Endothelial cell of hepatic sinusoid (primary cell): ENCODE data around the gene SGF29.
"Not testable (repeated sequence)": the region's sequence is repeated elsewhere in the genome, so short reads cannot be mapped to it uniquely, and the experiment has no call there.

ENCODE experiments used
- in situ Hi-C: cut with HindIII; loops from 2 replicates; pipeline ENCODE4 v1.10.0; 2017; ENCODE audit warnings: low sequenced_read_pairs

The SGF29 gene

DNA sequence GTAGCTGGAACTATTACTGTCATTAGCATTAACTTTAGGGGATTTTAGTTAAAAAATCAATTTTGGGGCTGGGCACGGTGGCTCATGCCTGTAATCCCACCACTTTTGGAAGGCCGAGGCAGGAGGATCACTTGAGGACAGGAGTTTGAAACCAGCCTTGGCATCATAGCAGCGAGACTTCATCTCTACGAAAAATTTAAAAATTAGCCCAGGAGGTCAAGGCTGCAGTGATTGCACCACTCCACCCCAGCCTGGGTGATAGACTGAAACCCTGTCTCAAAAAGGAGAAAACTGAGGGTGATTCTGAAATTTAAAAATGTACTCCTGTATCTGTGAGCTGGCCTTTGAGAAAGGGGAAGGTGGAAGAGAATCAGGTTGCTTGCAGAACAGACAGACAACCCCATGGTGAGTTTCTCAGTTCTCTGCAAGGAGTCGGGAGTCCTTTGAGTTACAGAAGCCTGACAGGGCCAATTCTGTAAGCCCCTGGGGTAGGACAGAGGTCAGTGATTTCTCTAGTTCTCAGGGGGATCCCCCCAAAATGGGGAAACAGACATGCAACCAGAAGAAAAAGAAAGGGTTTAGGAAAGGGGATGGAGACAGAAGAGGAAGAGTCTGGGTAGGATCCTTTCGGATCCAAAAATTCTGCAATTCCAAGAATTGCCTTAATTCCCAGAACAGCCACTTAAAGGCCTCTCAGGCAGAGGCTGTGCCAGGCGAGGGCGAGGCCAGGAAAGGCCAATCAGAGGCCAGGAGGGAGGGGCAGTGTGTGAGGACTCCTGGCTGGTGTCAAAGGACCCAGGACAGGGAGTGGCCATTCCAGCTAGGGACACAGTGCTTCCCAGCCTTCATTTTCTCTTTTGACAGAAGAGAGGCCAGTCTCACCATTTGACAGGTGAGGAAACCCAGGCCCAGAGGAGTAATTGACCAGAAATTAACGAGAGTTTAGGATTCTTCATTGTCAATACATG, 21.7 kb upstream of the SGF29 start:
- in situ Hi-C loops, result no loop called here

DNA sequence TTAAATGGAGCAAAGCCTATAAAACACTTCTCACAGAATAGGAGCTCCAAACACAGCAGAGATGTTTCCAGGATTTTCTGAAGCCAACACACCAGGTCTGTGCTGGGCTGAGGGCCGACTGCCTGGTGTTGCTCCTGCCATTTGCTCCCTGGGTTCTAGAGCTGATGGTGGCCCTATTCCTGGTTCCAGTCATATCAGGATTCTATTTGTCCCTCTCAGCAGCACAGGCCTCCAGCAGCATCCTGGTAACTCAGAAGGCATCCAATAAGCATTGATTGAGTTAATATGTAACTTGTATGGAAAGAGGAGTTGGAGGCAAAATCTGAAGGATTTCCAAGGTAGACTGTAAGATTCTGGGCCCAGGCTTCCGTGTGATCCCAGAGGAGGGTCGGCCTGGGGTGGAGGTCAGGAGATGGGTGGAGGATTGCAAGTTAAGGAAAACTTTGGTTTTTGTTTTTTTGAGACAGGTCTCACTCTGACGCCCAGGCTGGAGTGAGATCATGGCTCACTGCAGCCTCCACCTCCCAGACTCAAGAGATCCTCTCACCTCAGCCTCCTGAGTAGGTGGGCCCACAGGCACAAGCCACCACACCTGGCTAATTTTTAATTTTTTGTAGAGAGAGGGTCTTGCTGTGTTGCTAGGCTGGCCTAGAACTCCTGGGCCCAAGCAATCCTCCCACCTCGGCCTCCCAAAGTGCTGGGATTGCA, 20.6 kb upstream of the SGF29 start:
- in situ Hi-C loops, result no loop called here

DNA sequence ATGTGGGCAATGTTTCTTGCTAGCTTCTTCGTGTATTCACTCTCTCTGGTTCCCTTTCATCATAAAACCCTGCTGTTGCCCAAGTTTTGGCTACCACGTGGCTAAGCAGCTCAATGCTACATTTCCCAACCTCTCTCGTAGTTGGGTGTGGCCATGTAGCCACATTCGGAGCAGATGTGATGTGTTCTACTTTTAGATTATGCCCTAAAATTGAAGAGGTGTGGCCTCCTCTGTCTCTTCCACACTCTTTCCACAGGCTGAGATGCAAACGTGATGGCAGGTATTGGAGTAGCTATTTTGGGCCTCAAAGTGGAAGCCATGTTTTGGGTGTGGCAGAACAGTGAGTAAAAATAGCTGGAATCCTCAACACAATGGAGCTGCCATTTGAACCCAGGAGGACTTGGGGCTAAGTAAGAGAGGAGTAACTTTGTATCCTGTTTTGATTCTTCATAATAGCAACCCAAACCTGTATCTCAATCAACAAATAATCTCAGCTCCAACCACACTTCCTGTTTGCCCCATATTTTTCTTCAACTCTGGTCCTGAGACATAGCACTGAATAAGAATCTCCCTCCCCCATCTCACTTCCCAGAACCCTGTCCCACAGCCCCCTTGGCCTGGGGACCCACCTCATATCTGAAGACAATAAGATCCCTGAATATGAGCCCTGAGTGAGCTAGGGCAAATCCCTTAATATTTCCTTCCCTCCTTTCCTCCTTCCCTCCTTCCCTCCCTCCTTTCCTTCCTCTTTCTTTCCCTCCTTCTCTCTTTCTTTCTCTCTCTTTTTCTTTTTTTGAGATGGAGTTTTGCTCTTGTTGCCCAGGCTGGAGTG, 19.0 kb upstream of the SGF29 start:
- in situ Hi-C loops, result no loop called here

DNA sequence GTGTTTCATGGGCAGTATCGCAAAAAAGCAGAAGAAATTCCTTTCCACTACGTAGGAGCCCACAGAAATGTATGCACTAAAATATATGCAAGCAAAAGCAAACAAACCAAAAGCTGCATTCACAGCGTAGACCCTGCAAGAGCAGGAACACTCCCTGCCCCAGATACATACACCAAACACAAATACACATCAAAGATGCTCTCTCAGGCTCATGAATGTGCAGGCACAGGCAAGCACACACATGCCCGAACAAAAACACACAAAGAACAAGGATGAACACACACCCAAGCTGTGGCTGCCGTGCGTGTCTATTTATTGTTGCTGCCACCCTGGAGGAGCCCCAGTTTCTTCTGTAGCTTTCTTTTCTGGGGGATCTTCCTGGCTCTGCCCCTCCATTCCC, 16.6 kb upstream of the SGF29 start:
- in situ Hi-C loops, result no loop called here

DNA sequence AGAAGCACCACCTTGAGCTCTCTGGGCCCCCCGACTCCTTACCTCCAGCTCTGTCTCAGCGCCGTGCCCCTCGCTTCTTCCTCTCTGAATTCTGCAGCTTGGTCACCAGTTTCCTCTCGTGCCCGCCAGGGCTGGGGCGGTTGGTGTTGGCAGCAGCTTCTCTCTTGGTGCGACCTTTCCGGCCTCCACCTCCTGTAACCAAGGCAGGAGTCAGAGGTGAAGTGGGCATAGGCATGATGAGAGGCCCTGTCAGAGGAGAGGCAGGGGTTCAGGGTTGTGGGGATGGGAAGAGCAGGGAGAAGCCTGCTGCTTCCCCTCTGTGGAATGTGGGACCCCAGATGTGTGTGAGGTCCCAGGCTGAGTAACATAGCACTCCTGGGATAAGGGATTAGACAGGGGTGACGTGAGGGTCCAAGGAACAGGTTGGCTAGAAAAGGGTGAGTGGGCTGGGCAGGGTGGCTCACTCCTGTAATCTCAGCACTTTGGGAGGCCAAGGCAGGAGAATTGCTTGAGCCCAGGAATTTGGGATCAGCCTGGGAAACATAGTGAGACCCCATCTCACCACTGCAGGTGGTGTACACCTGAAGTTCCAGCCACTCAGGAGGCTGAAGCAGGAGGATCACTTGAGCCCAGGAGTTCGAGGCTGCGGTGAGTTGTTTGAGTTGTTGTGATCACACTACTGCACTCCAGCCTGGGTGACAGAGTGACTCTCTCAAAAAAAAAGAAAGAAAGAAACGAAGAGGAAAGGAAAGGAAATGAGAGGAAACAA, 15.6 kb upstream of the SGF29 start:
- in situ Hi-C loops, result no loop called here

DNA sequence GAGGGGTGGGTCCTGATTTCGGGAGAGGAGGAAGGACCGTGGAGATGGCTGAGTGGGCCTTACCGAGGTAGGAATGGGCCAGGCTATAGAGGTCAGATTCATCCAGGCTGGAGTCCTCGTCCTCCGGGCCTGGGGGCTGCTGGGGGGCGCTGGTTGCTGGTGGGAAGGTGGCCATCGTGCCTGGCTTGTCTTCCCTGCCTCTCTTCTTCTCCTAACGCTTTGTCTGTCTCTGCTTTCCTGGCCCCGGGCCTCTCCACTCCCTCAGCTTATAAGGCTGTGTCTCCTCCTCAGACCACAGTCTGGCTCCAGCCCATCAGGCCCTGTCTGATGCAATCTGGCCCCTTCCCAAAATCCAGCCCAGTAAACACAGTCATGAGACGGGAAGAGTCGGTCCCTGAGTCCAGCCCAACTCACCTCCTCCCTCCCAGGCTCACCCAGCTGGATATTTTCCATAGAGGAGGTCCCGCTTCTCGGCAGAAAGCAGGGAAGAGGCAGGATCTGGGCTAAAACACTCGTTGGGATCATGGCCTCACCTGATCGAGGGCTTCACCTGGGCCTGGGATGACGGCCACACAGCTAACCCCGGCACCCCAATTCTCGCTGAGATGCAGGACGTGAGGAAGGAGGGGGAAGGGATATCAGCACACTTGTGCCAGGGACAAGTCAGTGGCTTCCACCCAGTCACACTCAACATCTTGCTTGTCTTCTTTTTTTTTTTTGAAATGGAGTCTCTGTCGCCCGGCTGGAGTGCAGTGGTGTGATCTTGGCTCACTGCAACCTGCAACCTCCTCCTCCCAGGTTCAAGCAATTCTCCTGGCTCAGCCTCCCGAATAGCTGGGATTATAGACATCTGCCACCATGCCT, 14.8 kb upstream of the SGF29 start, which contains the start of gene NUPR1:
Gene NUPR1, minus strand, starts transcription at position 242 of the 864 bp plus-strand sequence. Its CDS starts 67 bp downstream, at position 175.
- in situ Hi-C loops, result no loop called here

DNA sequence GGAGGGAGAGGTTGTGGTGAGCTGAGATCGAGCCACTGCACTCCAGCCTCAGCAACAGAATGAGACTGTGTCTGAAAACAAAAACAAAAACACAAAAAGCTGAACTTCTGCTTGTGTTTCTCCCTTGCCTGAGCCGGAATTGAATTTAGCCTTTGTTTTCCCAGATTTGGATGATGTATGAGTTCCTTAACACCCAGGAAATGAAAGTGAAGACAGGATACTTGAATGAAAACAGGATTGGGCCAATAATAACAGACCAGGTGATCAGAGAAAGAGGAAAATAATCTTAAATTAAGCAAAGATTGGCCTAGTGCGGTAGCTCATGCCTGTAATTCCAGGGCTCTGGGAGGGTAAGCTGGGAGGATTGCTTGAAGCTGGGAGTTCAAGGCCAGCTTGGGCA, 13.4 kb upstream of the SGF29 start:
- in situ Hi-C loops, result loop anchor here (5.0 kb wide), 1 partner anchor 38 kb away; no protein-coding TSS in a partner anchor

DNA sequence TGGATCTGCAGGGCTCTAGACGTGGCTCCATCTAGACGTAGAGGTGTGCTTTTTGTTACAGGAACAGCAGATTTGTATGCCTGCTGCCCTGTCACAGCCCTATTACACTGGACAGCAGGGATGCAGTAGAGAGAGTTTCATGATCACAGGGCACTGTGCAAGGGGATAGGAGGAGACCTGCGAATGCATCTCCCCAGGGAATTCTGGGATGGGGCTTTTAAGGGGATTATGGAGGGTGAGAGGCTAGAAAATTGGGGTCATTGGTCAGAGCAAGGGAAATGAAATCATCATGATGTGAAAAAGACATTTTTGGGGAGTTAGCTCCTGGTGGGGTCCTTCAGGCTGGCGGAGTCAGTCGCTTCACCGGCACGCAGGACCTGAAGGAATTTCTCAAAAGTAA, 11.1 kb upstream of the SGF29 start:
- in situ Hi-C loops, result loop anchor here (5.0 kb wide), 1 partner anchor 40 kb away; no protein-coding TSS in a partner anchor

DNA sequence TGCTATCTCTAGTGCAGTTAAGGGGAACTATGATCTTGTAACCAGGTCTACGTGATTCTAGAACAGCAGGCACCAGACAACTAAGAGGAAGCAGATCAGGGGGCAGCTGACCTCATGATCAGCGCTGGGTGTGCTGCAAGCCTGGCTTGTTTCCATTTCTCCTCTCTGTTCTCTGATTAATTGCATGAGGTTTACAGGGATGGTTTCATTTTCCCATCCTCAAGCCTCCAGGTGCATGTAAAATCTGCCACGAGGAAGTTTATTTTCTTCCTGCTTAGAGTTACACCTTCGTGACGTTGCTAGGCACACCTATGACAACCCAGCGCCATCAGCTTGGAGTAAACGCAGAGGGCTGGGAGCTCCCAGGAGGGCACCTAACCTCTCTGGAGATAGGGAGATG, 10.6 kb upstream of the SGF29 start:
- in situ Hi-C loops, result loop anchor here (5.0 kb wide), 1 partner anchor 41 kb away; no protein-coding TSS in a partner anchor

DNA sequence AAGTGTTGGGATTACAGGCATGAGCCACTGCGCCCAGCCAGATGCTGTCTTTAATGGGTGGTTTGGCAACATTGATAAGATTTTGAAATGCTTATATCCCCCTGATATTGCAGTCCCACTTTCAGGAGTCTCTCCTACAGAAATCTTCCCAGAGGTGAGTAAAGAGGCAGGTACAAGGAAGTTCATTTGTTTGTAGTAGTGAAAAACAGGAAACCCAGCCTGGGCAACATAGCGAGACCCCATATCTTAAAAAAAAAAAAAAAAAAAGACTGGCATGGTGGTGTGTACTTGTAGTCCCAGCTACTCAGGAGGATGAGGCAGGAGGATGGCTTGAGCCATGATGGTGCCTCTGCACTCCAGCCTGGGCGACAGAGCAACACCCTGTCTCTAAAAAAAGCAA, 8.7 kb upstream of the SGF29 start:
- in situ Hi-C loops, result loop anchor here (5.0 kb wide), 1 partner anchor 43 kb away; no protein-coding TSS in a partner anchor

DNA sequence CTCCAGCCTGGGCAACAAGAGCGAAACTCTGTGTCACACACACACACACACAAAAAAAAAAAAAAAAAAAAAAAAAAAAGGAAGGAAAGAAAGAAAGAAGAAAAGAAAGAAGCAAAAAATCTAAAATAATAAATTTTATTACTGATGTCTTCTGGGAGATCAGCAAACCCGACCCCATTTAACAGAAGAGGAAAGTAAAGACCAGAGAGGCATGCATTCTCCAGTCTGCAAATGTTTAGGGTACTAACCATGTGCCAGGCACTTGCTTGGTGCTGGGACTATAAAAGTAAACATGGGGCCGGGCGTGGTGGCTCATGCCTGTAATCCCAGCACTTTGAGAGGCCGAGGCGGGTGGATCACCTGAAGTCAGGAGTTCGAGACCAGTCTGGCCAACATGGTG, 7.8 kb upstream of the SGF29 start:
- in situ Hi-C loops, result not testable (repeated sequence)

DNA sequence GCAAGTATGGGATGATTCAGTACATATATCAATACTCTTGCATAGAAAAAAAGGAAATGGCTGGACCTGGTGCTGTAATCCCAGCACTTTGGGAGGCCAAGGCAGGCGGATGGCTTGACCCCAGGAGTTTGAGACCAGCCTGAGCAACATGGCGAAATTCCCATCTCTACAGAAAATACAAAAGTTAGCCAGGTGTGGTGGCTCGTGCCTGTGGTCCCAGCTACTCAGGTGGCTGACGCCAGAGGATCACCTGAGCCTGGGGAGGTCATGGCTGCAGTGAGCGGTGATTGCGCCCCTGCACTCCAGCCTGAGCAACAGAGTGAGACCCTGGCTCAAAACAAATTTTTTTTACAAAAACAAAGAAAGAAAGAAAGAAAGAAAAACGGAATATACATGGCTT, 7.1 kb upstream of the SGF29 start:
- in situ Hi-C loops, result no loop called here

DNA sequence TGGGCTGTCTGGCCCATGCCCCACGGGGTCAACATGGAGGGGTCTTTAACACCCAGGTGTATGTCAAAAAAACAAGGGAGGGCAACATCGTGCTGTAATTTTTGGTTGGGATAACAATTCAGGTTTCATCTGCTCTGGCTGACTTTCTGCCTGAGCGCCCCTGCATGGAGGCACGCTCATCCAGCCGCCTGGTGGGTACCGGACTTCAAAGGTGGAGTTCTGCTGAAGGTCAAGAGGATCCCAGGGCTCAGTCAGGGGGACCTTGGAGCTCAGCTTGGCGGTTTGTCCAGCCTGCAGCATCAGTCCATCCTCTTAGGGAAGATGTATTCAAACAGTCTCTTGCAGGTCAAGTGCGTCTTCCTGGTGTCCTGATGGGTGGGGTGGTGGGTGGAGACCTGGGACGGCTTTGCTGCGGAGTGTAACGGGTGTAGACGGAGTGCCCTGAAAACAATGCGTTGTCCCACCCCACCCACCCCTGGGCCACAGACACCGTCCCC, 5.4 kb upstream of the SGF29 start:
- in situ Hi-C loops, result no loop called here

DNA sequence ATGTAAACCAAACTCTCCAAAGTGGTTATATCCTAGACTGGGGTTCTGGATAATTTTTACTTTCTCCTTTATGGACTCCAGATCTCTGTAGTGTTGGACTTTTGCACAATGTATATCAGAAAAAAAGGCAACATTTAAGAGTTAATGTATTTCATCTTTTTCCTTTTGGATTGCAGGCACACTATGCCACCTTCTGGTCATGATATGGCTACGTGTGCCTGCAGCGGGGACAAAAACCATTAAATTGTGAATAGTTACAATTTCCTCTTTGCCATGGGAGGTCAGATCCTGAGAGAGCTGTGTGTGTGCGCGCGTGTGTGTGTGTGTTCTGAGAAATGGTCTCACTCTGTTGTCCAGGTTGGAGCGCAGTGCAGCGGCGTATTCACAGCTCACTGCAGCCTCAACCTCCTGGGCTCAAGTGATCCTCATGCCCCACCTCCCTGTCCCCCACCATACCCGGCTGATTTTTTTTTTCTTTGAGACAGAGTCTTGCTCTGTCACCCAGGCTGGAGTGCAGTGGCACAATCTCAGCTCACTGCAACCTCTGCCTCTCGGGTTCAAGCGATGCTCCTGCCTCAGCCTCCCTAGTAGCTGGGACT, 4.3 kb upstream of the SGF29 start:
- in situ Hi-C loops, result no loop called here

DNA sequence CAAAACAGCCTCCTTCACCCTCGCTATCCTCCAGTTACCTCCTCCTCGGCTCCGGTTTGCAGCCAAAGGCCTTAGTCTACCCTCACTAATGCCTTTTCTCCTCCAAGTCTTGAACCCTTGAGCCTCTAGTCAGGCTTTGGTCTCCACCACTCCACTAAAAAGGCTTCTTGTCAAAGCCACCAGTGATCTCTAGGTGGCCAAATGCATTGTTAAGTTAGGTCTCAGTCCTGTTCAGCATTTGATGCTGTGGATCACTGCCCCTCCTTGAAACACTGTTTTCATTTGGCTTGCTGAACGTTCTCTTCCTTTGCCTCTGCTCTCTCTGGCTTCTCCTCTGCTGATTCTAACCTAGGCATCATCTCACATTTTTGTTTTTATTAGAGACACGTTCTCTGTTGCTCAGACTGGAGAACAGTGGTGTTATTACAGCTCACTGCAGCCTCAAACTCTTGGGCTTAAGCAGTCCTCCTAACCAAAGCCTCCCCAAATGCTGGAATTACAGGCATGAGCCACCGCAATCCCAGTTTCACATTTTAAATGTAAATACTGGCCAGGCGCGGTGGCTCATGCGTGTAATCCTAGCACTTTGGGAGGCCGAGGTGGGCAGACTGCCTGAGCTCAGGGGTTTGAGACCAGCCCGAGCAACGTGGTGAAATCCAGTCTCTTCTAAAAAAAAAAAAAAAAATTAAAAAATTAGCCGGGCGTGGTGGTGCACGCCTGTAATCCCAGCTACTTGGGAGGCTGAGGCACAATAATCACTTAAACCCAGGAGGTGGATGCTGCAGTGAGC, 1.1 kb downstream of the SGF29 start:
- in situ Hi-C loops, result no loop called here

DNA sequence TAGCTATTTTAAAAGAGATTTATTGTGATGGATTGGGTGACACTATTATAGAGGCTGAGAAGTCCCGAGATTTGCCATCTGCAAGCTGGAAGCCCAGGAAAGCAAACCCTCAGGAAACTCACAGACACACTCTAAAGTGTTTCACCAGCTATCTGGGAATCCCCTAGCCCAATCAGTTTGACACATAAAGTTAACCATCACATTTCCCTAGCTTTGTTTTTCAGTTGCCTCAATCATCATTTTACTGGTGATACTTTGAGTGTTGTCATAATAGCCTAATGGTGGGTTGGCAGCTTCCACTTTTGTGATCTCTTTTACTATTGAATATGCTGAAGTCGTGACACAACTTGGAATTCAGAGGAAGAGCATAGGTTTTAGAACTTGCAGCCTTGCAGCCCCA, 1.8 kb downstream of the SGF29 start:
- in situ Hi-C loops, result no loop called here

DNA sequence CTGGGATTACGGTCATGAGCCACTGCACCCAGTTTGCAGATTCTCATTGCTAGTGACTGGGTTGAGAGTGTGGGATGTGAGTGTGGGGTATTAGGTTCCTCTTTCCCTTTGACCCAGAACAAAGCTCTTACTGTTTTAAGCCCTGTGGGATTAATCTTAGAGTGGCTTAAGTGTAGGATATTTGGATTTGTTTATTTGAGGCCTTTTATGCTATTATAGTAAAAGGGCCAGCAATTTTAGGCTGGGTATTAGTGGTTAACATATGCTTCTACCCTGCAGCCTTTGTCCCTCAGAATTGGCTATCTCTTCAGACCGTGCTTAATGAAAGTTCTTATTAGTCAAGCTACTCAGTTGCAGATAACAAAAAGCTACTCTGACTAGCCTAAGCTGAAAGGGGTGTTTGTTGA, 3.2 kb downstream of the SGF29 start:
- in situ Hi-C loops, result no loop called here

DNA sequence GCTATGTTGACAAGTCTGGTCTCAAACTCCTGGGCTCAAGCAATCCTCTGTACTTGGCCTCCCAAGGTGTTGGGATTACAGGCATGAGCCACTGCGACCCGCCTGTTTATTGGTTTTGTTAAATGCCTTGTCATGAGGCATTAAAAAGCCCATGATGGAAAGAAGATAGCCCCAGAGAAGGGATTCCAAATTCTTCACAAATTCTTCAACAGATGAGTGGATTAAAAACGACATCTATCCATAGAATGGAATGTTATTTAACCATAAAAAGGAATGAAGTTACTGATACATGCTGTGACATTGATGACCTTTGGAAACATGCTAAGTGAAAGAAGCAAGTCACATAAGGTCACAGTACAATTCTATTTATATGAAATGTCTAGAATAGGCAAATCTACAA, 4.7 kb downstream of the SGF29 start:
- in situ Hi-C loops, result no loop called here
